MM.1S (cell line): ENCODE data around the gene CCNF.

Source experiments
- DNase-seq: peaks from one replicate; pipeline ENCODE4 v3.0.0-alpha.2; 2015
- H2AFZ ChIP-seq: fragments of 300-600 bp; sonication (generic); 2 replicates; pipeline ENCODE4 v1.6.0; 2016; ENCODE audit warnings: antibody characterized with exemption, low read length
- H3F3A ChIP-seq: fragments of 300-600 bp; sonication (generic); 2 replicates; pipeline ENCODE4 v1.6.1; 2016; ENCODE audit warnings: mild to moderate bottlenecking, antibody characterized with exemption, low read length, moderate library complexity, mixed read lengths; ENCODE audit not compliant: insufficient read depth
- H3K27ac ChIP-seq: fragments of 300-600 bp; sonication (generic); 2 replicates; pipeline ENCODE4 v1.5.1; 2016; ENCODE audit warnings: mild to moderate bottlenecking, low read length
- H3K27me3 ChIP-seq: fragments of 300-600 bp; sonication (generic); replicated peaks from 2 replicates; pipeline ENCODE4 v1.6.0; 2016; ENCODE audit warnings: low read length; ENCODE audit not compliant: insufficient read depth
- H3K36me3 ChIP-seq: fragments of 300-600 bp; sonication (generic); replicated peaks from 2 replicates; pipeline ENCODE4 v1.6.1; 2016; ENCODE audit warnings: mild to moderate bottlenecking, low read length, mixed read lengths; ENCODE audit not compliant: insufficient read depth
- H3K4me1 ChIP-seq: fragments of 300-600 bp; sonication (generic); 2 replicates; pipeline ENCODE4 v1.6.1; 2016; ENCODE audit warnings: low read length, mixed read lengths
- H3K4me2 ChIP-seq: fragments of 300-600 bp; sonication (generic); 2 replicates; pipeline ENCODE4 v1.6.0; 2016; ENCODE audit warnings: low read depth, low read length
- H3K4me3 ChIP-seq: fragments of 300-600 bp; sonication (generic); 2 replicates; pipeline ENCODE4 v1.5.1; 2016; ENCODE audit warnings: low read length, mixed read lengths
- H3K79me2 ChIP-seq: fragments of 300-600 bp; sonication (generic); 2 replicates; pipeline ENCODE4 v1.6.1; 2016; ENCODE audit warnings: mixed run types, low read length, mixed read lengths
- H3K9ac ChIP-seq: fragments of 300-600 bp; sonication (generic); 2 replicates; pipeline ENCODE4 v1.6.1; 2016; ENCODE audit warnings: low read length, mixed read lengths
- H3K9me2 ChIP-seq: fragments of 300-600 bp; sonication (generic); replicated peaks from 2 replicates; pipeline ENCODE4 v1.6.1; 2016; ENCODE audit warnings: mild to moderate bottlenecking, low read length, mixed read lengths; ENCODE audit not compliant: insufficient read depth
- H3K9me3 ChIP-seq: fragments of 300-600 bp; sonication (generic); replicated peaks from 2 replicates; pipeline ENCODE4 v1.6.1; 2016; ENCODE audit warnings: mild to moderate bottlenecking, low read length, mixed read lengths; ENCODE audit not compliant: insufficient read depth
- H4K20me1 ChIP-seq: fragments of 300-600 bp; sonication (generic); 2 replicates; pipeline ENCODE4 v1.6.1; 2016; ENCODE audit warnings: mild to moderate bottlenecking, low read length, moderate library complexity, mixed read lengths; ENCODE audit not compliant: insufficient read depth
- EZH2 ChIP-seq: fragments of 300-600 bp; sonication (generic); optimal IDR thresholded peaks from 2 replicates; pipeline ENCODE3; 2017; ENCODE audit warnings: low read depth, mild to moderate bottlenecking, antibody characterized with exemption, low read length, mixed read lengths
- EZH2phosphoT487 ChIP-seq: fragments of 300-600 bp; sonication (generic); IDR thresholded peaks from 2 replicates; pipeline ENCODE4 v1.6.1; 2018; ENCODE audit warnings: antibody characterized with exemption, low read length
- TF ChIP-seq, protein P1 (sequence below): fragments of 300-600 bp; sonication (generic); IDR thresholded peaks from 2 replicates; pipeline ENCODE4 v1.5.1; 2016; ENCODE audit warnings: antibody characterized with exemption, low read length, mixed read lengths

CCNF gene

DNA sequence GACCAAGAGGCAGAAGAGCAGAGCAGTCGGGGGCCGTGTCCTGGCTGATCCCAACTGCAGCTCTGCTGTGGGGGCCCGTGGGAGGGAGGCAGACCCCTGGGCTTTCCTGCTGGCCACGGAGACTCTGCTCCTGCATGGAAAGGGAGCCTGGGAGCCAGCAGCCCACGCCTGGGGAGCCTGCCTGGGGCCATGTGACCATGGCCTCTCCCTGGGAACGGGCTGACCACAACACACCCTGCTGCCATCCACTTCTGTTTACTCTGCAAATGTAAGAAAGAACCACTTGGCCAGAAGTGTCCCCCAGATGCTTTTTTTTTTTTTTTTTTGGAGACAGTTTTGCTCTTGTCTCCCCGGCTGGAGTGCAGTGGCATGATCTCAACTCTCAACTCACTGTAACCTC lies 28.7 kb downstream of the CCNF start:
- no peak overlapping the region for H3K4me2 ChIP-seq
- no peak overlapping the region for H2AFZ ChIP-seq
- peaks cover 15% of the 10 kb centered on the region for H3K4me1 ChIP-seq
- H3K27me3 ChIP-seq, result no peaks in the 10 kb centered on the region
- H3K9ac ChIP-seq, result no peak overlapping the region
- H3F3A ChIP-seq, result peaks cover 21% of the 10 kb centered on the region
- H3K9me2 ChIP-seq, result no peaks in the 10 kb centered on the region
- H3K36me3 ChIP-seq, result no peaks in the 10 kb centered on the region; the same call in 1 of the 2 replicates
- H3K79me2 ChIP-seq, result peaks cover 14% of the 10 kb centered on the region
- no peaks in the 10 kb centered on the region for H4K20me1 ChIP-seq
- H3K9me3 ChIP-seq, result no peaks in the 10 kb centered on the region
- no peak overlapping the region for H3K27ac ChIP-seq
- no peak for DNase-seq
- H3K4me3 ChIP-seq, result no peak overlapping the region
- TF ChIP-seq EZH2phosphoT487 (no peak), EZH2 (no peak)
- TF ChIP-seq, protein P1, sequence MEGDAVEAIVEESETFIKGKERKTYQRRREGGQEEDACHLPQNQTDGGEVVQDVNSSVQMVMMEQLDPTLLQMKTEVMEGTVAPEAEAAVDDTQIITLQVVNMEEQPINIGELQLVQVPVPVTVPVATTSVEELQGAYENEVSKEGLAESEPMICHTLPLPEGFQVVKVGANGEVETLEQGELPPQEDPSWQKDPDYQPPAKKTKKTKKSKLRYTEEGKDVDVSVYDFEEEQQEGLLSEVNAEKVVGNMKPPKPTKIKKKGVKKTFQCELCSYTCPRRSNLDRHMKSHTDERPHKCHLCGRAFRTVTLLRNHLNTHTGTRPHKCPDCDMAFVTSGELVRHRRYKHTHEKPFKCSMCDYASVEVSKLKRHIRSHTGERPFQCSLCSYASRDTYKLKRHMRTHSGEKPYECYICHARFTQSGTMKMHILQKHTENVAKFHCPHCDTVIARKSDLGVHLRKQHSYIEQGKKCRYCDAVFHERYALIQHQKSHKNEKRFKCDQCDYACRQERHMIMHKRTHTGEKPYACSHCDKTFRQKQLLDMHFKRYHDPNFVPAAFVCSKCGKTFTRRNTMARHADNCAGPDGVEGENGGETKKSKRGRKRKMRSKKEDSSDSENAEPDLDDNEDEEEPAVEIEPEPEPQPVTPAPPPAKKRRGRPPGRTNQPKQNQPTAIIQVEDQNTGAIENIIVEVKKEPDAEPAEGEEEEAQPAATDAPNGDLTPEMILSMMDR, result no peak

DNA sequence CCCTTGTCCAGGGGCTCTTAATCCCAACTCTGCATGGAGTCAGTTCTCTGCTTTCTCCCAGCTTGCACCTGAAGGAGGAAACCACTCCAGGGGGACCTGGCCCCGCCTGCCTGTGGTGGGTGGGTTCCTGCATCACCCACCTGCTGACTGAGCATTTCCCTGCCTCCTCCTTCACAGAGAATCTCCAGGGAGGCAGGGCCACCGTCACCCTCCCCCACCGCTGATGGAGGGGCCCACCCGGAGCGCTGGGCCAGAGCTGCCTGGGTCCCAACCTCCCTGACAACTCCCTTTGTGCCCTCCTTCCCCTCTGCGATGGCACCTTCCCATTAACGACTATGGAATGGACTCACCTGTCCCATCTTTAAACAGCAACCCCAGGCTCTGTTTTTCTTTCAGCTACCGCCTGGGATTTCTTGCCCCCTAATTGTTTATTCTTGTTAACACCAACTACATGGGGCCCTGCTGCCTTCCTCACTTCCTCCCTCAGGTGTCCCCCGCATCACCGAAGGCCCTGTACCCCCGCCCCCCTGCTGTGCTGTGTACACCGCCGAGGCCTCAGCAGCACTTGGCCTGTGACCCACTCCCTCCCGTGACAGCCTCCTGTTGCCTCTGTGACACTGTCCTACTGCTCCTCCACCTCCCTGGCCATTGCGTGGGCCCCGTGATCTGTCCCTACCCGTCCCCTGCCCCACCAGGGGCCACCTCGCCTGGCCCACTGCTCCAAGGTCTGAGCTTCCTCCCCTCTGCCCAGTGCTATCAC lies 29.8 kb downstream of the CCNF start:
- H3K9me2 ChIP-seq, result no peaks in the 10 kb centered on the region
- TF ChIP-seq EZH2 (no peak), EZH2phosphoT487 (no peak)
- TF ChIP-seq, protein P1, result no peak
- H3K36me3 ChIP-seq, result no peaks in the 10 kb centered on the region; the same call in 1 of the 2 replicates
- no peaks in the 10 kb centered on the region for H4K20me1 ChIP-seq
- peaks cover 15% of the 10 kb centered on the region for H3K4me1 ChIP-seq
- H3K9me3 ChIP-seq, result no peaks in the 10 kb centered on the region
- peak overlapping the region; percentile 21; the same call in 1 of the 2 replicates for H3K27ac ChIP-seq
- no peak for DNase-seq
- peak overlapping the region; percentile 72 for H3K4me3 ChIP-seq
- H2AFZ ChIP-seq, result peak overlapping the region; percentile 79
- peaks cover 14% of the 10 kb centered on the region for H3K79me2 ChIP-seq
- no peaks in the 10 kb centered on the region for H3K27me3 ChIP-seq
- peak overlapping the region; percentile 96 for H3K4me2 ChIP-seq
- H3F3A ChIP-seq, result peaks cover 21% of the 10 kb centered on the region
- peak overlapping the region; percentile 48; the same call in 1 of the 2 replicates for H3K9ac ChIP-seq

DNA sequence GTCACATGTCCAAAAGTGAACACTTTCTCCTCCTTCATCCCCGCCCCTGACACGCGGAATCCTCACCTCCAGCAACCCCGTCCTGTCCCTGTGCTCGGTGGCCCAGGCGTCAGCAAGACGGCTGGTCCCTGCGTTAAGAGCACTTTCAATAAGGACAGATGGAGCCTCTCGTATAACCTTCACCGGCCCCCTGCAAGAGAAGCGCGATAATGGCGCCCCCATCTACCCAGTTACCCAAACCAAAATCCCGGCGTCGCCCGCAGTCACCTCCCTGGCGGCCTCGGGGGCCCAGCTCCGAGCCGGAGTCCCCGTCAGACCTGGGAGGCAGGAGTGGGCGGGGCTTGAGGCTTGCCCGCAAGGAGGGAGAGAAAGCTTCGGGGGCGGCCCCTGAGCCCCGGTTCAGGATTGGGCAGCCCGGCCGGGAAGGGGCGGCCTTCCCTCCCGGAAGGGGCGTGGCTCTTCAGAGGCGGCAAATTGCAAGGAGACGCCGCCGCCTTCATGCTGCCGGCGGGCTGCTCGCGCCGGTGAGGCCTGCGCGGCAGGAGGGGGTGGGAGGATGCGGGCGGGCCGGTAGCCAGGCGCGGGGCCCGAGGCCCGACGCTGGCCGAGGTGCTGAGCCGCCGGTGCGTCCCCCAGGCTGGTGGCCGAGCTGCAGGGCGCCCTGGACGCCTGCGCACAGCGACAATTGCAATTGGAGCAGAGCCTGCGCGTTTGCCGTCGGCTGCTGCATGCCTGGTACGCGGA lies 30.6 kb downstream of the CCNF start, which contains the start of gene TEDC2:
TEDC2 (plus strand) TSS at position 463 of the 744 bp plus-strand sequence; CDS start at position 499, 36 bp downstream.
- Histone ChIP-seq H3K9me3 (no peaks in the 10 kb centered on the region), H3F3A (peaks cover 21% of the 10 kb centered on the region), H3K79me2 (peaks cover 14% of the 10 kb centered on the region), H3K4me1 (peaks cover 15% of the 10 kb centered on the region), H3K36me3 (no peaks in the 10 kb centered on the region; the same call in 1 of the 2 replicates), H3K9me2 (no peaks in the 10 kb centered on the region), H3K4me3 (peak within 1 kb of the TSS; percentile 72), H3K9ac (peak within 1 kb of the TSS; percentile 81), H3K27ac (peak within 1 kb of the TSS; percentile 21; the same call in 1 of the 2 replicates), H2AFZ (peak within 1 kb of the TSS; percentile 79), H3K27me3 (no peaks in the 10 kb centered on the region), H4K20me1 (no peaks in the 10 kb centered on the region), H3K4me2 (peak within 1 kb of the TSS; percentile 96)
- TF ChIP-seq, protein P1, result no peak
- TF ChIP-seq EZH2phosphoT487 (no peak), EZH2 (no peak)
- DNase-seq, result peak; percentile 98
